ENCODE results near the gene C16orf96.

C16orf96 gene

DNA sequence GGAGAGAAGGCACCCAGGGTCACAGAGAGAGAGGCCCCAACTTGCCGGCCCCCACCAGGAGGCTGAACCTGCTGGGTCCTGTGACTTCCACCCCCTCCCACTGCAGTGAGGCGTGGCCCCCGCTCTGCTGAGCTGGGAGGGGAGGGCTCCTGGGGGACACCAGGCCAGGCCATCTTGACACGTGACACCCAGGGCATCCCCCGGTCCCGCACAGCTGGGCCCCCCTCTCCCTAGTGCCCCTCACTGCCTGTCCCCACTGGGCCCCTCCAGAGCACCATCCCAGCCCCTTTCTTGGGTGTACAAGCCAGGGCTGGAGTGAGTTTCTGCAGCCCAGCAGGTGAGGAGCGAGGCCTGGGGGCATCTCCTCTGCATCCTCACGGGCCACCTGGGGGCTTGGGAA is 46.2 kb downstream of the C16orf96 start:
- DNase-seq: no peak

GRCh38 chr16:4603624-4604170 is 47.6 kb downstream of the C16orf96 start:
- no peak for DNase-seq

DNA sequence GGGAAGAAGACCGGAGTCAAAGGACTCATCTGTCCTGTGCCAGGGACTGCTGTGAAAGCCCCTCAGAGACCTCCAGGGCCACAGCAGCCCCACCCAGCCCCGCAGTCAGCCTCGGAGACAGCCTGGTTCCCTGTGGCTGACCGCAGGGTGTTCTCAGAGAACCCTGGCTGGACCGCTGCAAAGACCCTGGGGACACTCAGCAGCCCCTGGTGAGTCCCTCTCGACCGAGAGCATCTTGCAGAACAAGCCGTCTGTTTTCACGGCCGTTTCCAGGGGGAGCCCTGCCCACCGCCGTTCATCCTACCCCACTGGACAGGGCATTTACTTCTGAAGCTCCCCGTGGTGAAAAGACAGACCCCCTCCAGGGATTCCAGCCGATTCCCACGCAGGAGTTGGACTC is 48.3 kb downstream of the C16orf96 start:
- DNase-seq: no peak

- no peak for DNase-seq
These were observed 50.2 kb downstream of the C16orf96 start for GRCh38 chr16:4606354-4606753.

DNA sequence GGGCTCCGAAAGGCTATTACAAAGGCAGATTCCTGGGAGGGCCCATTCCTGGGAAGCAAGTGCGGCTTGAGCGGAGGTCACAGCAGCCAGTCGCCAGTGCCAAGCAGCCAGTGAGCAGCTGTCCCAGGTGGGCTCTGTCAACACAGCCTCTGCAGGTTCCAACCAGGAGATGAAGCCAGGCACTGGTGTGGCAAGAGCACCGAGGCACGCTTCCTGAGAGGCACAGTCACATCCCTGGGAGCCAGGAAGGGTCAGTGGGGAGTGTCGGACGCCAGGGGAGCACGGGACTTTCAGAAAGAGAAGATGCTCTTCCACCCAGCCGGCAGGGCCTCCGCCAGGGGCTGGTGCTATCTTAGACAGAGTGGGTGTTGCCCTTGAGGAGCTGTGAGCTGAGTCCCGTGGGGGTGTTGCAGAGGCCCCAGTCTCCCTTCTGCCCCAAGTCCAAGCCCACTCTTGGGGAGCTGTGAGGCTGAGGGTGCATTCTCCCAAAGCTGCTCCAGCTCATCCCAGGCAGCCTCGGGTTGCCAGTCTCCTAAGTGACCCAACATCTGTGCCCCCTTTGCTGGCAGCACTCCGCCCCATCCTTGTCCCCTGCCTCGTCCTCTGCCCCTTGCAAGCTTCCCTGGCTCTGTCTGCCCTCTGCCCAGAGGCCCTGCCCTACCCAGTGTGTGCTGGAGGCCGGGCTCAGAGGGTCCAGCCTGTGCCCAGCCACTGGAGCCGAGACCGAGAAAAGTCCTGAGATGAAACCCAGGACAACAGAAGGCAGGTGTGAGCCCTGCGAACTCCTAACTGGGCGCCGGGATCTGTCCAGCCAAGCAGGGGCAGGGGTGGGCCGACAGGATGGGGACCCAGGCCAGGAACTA is 51.9 kb downstream of the C16orf96 start:
- no peak for DNase-seq

DNA sequence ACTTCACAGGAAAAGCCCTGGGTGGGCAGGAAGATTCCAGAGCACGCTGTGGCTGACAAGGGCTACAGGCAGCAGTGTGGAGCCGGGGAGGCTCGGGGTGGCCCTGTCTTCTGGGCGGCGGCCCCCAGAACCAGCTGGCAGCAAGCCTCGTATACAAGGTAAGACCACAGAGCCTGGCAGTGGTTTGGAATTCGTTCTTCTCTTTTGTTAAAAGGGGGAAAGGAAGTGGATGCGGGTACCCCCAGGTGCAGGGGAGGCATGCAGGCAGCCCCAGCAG is 52.5 kb downstream of the C16orf96 start:
- DNase-seq: no peak

DNA sequence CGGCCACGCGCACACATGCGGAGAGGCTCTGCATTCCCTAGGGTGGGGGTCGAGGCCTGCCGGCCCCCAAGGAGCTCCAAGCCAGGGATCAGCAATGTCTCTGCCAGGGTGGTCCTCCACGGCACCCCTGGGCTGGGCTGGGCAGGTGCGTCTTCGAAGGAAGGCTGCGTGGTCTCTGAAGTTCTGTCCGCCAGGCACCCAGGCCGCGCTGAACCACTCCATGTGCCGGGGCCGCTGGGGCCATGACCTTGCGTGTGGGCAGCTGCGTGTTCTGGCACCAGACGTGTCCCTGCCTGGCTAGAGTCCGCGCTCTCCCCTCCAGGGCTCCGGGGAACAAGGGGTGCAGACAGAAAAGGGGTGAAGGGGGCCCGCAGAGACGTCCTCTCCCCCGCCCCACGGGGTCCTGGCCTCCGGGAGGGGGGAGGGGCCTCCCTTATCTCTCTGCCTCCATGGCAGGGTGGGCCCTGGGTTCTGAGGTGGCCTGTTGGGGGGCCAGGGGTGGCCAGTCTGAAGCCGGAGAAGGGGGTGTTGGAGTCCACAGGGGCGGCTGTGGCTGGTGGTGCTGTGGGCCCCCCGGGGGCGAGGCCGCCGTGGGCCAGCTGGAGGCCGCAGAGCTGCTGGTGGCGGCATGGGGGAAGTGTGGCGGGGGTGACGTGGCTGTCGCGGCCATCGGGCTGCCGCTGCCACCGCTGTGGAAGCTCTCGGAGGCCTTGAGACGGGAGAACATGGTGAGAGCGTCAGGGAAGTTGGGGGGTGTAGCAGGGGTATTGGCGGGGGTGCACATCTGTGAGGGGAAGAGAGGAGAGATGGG is 53.3 kb downstream of the C16orf96 start:
- no peak for DNase-seq

DNA sequence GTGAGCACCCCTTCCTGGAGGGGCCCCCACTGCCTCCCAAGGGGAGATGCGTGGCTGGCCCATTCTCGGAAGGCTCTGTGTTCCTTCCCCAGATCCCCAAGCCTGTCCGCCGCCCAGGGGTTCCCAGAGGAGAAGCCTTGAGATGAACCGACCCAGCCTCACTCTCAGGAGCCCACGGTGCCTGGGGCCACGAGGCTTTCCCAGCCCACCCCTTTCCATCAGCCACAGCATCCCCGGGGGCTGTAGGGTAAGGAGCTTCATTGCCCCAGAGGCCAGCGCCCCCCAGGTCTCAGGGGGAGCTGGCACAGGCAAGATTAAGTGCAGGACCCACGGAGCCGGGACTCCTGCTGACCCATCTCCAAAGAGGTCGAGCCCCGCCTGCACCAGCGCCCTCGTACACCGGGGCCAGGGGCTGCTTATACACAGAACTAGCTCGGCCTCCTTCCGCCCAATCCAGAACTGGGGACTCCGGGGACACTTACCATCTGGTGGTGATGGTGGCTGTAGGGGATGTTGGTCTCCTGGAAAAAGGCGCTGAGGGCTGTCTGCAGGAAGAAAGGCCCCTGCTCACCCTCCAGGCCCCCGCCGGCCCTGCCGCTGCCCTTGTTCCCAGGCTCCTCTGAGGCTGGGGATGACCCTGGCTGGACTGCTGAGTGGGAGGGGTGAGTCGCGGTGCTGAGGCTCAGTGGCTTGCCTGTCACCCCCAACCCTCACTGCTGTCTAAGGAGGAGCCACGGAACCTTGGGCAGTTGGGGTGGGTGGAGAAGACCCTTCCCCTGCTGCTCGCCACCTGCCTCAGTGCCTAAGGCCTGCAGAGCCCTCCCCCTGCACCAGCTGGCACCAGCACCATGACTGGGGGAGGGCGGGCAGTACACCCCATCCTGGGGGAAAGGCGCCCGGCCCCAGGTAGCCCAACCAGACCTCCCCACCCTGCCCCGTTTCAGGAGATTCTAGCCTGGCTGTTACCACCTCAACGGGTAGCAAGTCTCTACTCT is 54.2 kb downstream of the C16orf96 start:
- DNase-seq: no peak

- no peak for DNase-seq
These were observed 55.3 kb downstream of the C16orf96 start for GRCh38 chr16:4611337-4612021.

DNA sequence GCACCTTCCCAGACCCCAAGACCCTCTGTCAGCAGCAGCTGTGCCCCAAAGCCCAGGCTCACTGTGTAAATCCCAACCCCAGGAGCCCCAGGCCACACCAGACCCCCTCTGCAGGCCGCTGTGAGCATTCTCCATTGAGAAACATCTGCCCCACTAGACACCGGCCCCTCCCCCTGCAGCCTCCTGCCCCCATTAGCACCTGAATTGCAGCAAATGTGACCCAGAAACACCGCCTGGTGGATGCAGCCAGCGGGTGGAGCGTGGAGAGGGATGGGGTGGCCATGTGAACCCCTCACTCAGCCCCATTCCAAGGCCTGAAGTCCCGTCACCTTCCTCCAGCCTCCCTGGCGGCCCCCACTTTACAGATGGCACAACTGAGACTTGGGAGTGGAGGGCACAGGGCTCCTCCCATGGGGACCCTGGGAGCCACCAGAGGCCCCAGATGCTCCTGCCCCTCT is 56.4 kb downstream of the C16orf96 start:
- DNase-seq: no peak

DNA sequence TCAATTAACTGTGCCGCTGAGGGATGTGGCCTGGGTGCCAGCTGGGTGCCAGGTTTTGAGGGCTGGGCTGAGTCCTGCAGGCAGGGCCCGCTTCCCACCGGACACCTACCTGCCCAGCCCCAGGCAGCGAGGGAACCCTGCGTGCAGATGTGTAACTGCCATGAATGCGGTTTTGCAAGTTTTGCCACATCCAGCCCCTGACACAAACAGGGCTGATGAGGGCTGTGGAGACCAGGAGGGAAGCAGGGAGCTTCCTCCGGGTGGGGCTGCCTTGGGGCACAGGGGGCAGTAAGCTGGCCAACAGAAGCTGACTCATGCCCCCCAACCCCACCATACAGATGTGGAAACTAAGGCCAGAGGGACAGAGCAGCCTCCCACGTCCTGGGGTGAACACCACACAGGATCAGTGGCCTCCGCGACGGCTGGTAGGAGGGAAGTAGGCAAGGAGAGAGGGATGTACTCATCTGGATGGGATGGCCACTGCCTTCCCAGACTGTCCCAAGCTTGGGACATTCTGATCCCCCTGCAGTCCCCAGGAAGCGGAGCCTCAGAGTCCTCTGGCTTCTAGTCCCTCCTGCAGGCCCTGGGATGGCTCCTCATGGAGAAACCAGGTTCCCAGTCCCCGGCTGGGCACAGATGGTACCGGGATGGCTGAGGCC is 57.0 kb downstream of the C16orf96 start:
- DNase-seq: no peak

DNA sequence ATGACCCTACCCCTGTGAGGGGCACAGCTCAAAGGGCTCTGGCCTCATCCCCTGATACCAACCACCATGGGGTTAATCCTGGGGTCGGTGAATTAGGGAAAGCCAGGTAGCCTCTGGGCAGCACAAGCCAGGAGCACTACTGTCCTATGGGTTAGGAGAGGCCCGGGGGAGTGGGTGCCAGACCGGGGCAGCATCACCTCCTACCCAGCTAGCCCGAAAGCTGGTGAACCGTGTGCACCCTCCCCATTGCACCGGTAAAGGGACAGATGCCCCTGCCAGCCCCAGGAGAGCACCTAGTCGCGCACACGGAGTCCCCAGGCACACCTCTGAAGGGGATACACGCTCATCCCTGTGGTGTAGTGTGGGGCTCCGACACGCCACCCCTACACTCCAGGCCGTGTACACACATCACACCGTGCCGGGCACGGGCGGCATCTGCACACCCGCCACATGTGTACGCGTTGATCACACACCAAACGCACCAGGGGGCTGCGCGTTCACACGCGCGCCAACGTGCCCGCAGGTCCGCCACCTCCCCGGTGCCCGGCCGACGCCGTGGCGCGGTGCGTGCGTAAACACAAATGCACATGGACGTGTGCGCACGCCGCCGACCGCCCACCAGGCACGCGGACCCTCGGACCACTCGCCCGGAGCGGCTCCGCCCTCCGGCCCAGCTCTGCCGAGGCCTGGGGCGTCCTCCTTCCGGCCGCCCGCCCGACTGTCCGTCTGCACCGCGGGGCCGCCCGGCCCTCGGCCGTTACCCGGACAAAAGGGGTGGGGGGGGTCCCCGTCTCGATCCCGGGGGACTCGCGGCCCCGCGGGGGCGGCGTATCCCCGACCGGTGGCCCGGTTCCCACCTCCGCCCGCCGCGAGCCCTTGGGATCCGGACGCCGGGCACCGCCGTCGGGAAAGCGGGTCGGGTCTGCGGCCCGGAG is 57.8 kb downstream of the C16orf96 start:
- DNase-seq: peak; percentile 46

- DNase-seq: peak; percentile 80
These were observed 58.6 kb downstream of the C16orf96 start, which contains the start of gene UBALD1 for GRCh38 chr16:4614571-4615383. Gene UBALD1, minus strand, starts transcription at chr16:4614888. Its CDS starts 91 bp downstream, at chr16:4614797.

GRCh38 chr16:4615384-4616046 is 59.4 kb downstream of the C16orf96 start:
- peak; percentile 11 for DNase-seq

- DNase-seq: peak; percentile 98
These were observed 60.1 kb downstream of the C16orf96 start for GRCh38 chr16:4616047-4616811.

DNA sequence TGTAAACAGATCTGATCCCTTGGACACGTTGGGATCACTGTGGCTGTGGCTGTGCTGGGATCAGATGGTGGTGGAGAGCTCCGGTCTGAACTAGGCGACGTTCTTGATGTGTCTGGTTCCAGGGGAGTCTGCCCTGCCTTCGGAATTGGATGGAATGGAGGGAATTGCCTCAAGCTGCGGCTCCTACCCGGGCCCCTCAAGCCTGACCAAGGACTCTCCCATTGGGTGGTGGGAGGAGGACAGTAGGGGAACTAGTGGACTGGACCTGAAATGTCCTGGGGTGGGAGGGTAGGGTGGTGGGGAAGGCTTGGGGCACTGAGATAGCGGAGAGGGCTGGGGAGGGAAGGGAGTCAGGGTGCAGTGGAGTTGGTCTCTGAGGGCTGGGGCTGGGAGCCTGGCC is 61.7 kb downstream of the C16orf96 start:
- DNase-seq: no peak

- no peak for DNase-seq
These were observed 62.7 kb downstream of the C16orf96 start for GRCh38 chr16:4618645-4619418.

All from stimulated activated CD4-positive, alpha-beta T cell treated with anti-CD3 and anti-CD28 coated beads, Interleukin-4, amount 100 ng/mL, for 1 hour (primary cell).